Activated CD4-positive, CD25-positive, alpha-beta regulatory T cell treated with anti-CD3 and anti-CD28 coated beads, Interleukin-2, amount 50 U/mL, for 24 hours (primary cell): ENCODE data around the gene RHBDL1.
A peak's percentile ranks its signal among the peaks of the same experiment; 100 is the strongest.

Source experiments
- ATAC-seq, 2 donors: fragments of 150-1000 bp; cut with Tn5 transposase; one replicate each; pipeline ENCODE4 v1.10.0; 2021; ENCODE audit warnings: mild to moderate bottlenecking in 1 of 2, moderate library complexity in 1 of 2

Gene RHBDL1

GRCh38 chr16:637081-638018 lies 38.1 kb upstream of the RHBDL1 start:
- ATAC-seq: peak in 1 of 2 donors; percentile 37

- ATAC-seq: no peak
Measured at GRCh38 chr16:638034-638543, 37.4 kb upstream of the RHBDL1 start.

GRCh38 chr16:638836-639235 lies 36.6 kb upstream of the RHBDL1 start:
- no peak for ATAC-seq

DNA sequence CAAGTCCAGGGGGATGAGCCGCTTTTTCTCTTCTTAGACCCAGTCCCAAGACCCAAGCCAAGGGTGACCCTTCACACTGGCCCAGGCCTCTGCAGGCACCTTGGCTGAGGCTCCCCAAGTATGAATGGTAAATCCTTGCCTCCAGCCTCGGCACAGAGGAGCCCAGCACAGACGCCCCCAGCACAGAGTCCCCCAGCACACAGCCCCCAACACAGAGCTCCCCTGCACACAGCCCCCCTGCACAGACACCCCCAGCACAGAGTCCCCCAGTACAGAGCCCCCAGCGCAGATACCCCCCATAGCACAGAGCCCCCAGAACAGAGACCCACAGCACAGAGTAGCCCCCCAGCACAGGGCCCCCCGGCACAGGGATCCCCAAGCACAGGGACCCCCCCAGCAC lies 34.9 kb upstream of the RHBDL1 start:
- ATAC-seq: no peak

GRCh38 chr16:641326-642188 lies 33.9 kb upstream of the RHBDL1 start, which contains the start of gene MCRIP2:
TSS of gene MCRIP2 (plus strand) at chr16:641828. CDS start at chr16:641992, 164 bp downstream.
- peak; percentile 55 to 63 for ATAC-seq

DNA sequence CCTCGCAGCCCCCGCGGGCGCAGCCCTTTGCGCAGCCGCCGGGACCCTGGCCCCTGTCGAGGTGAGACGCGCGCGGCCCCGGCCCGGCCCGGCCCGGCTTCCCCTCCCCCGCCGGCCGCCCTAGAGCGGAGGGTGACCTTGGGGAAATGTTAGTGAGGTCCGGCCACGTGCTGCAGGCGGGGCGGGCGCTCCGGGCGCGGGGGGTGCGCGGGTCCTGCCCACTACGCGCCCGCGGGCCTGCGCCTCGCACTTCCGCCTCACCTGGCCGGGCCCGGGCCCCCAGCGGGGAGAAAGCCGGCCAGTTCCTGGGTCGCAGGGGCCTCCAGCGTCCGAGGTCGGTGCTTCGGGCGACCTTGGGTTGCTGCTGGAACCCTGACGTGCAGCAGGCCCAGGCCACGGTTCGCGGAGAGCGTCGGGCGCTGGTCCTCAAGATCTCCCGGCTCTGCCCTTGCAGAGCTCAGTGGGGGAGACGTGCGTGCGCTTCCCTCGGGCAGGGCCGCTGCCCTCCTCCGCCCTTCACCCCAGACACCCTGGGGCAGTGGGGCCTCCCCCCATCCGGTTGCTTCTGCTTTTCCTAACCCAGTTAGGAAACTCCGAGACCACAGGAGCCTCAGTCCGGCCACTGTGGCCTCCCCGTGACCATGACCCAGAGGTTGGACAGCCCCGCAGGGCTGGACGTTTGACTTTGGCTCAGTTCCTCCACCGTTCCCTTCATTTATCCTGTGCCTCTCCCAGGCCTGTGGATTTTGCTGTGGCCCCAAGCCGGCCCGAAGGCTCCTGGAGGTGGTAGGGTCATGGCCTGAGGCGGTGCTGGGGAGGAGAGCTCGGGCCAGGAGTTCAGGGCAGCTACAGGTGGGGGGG lies 33.1 kb upstream of the RHBDL1 start:
- ATAC-seq: peak; percentile 44 to 55

GRCh38 chr16:643050-643368 lies 32.5 kb upstream of the RHBDL1 start:
- no peak for ATAC-seq

GRCh38 chr16:644556-644955 lies 30.9 kb upstream of the RHBDL1 start:
- no peak for ATAC-seq

GRCh38 chr16:645852-646678 lies 29.4 kb upstream of the RHBDL1 start:
- ATAC-seq: no peak

- ATAC-seq: no peak
Measured at GRCh38 chr16:646679-647172, 28.7 kb upstream of the RHBDL1 start.

- no peak for ATAC-seq
Measured at GRCh38 chr16:647173-647902, 28.1 kb upstream of the RHBDL1 start.

DNA sequence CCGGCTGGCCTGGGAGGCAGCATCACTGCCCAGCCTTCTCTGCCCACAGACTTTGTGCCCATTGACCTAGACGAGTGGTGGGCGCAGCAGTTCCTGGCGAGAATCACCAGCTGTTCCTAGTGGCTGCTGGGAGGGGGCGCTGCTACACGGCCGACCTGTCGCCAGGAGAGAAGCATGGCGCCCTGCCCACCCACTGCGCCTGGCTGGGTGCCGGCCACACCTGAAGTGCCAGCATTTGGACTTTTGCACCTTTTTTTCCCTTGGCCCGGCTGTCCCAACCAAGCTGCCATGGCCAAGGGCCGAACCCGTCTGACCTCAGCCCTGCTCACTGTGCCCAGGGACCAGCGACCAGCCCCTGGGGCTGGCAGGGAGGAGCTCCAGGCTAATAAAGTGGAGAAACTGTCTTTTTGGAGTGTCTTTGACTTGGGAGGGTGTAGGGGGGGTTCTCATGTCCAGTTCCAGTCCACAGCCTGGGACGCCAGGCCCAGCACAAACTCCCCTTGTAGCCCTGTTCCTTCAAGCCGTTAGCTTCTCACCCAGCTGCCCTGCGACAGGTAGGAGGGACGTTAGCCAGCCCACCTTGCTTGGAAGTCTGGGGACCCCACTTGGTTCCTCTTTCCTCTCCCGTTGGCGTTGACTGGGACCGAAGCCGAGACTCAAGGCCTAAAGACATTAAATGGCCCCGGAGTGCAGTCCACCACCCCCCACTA lies 27.2 kb upstream of the RHBDL1 start:
- ATAC-seq: no peak

GRCh38 chr16:648781-649589 lies 26.5 kb upstream of the RHBDL1 start, which contains the start of gene WDR90:
TSS of gene WDR90 (plus strand) at chr16:649365. CDS start at chr16:649417, 52 bp downstream.
- peak; percentile 95 to 96 for ATAC-seq

- peak; percentile 1 to 14 for ATAC-seq
Measured at GRCh38 chr16:649631-650030, 25.8 kb upstream of the RHBDL1 start.

GRCh38 chr16:651844-652243 lies 23.6 kb upstream of the RHBDL1 start:
- ATAC-seq: no peak

DNA sequence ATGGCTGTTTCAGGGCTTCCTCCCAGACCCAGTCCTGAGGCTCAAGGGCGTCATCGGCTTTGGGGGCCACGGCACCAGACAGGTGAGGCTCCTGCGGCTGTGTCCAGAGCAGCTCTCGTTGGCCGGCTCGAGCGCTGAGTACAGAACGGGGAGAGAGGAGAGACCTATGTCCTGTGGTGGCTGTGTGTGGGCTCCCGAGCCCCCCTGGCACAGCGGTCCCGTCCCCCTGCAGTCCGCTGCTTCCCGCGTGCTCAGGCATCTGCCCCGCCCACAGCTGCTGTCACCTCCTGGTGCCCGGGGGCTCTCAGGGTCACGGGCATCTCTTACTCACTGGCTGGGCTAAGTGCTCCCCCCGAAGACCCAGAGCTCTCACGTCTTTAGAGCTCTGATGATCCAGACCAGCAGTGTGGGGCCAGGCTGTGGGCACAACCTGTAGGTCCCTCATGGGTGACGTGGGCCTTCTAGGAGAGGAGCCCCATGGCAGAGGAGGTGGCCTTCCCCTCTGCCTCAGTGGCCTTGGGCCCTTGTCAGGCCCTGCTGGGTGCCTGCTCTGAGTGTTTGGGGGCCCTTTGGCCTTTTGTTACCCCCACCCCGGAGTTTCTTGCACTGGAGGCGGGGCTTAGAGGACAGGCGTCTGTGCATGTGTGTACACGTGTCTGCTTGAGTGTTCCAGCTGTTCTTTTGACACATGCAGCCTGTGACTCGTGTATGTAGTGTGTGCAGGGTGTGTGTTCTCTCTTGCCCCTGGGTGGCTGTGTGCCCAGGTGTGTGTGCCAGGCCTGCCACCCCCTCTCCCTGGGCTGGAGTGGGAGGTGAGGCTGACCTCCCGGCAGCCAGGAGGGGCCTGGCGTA lies 22.8 kb upstream of the RHBDL1 start:
- ATAC-seq: no peak

GRCh38 chr16:654034-654433 lies 21.4 kb upstream of the RHBDL1 start:
- no peak for ATAC-seq

GRCh38 chr16:657487-657886 lies 18.0 kb upstream of the RHBDL1 start:
- ATAC-seq: no peak
